Stomach (tissue), 9 donors: Measurements from ENCODE around the gene CNGA1. TPM values are rescaled to one million over a fixed set of nuclear protein-coding genes. Genes with fewer than 3 reads are reported as not detected.
"Not testable (repeated sequence)": the region's sequence is repeated elsewhere in the genome, so short reads cannot be mapped to it uniquely, and the experiment has no call there.

ENCODE experiments used
- DNase-seq, 2 donors: peaks; one replicate each; pipeline versions ENCODE4 v3.0.0 to v3.0.0-alpha.2; 2013 to 2019
- H3K27ac ChIP-seq, 5 donors: fragments of 200-600 bp in 4 of 5; sonication (generic) in 4 of 5; one replicate each; pipeline ENCODE4 v1.5.1; 2013 to 2019; ENCODE audit warnings: mild to moderate bottlenecking in 1 of 5, moderate library complexity in 1 of 5
- H3K27me3 ChIP-seq, 3 donors: fragments of 200-600 bp; sonication (generic); one replicate each; pipeline ENCODE4 v1.5.1; 2017 to 2019; ENCODE audit warnings: mixed run types in 1 of 3
- H3K36me3 ChIP-seq, 4 donors: fragments of 200-600 bp; sonication (generic); 1 replicate in 3 of 4; 2 replicates in 1 of 4; pipeline ENCODE4 v1.5.1; 2016 to 2019
- H3K4me1 ChIP-seq, 4 donors: fragments of 200-600 bp; sonication (generic); one replicate each; pipeline ENCODE4 v1.5.1; 2016 to 2019
- H3K4me3 ChIP-seq, 4 donors: fragments of 200-600 bp; sonication (generic) in 3 of 4; one replicate each; pipeline ENCODE4 v1.5.1; 2016 to 2019; ENCODE audit warnings: mild to moderate bottlenecking in 1 of 4
- H3K9me3 ChIP-seq, 4 donors: fragments of 200-600 bp; sonication (generic); one replicate each; pipeline ENCODE4 v1.5.1; 2016 to 2019
- EP300 ChIP-seq: sonication (generic); formaldehyde crosslinking; IDR thresholded peaks from one replicate; pipeline ENCODE4 v1.6.1; 2017; ENCODE audit warnings: antibody characterized with exemption
- POLR2A ChIP-seq, 4 donors: fragments of 450-650 bp; IDR thresholded peaks; one replicate each; pipeline ENCODE4 v1.6.1; 2016; ENCODE audit warnings: antibody characterized with exemption in 4 of 4, control low read depth in 2 of 4, mild to moderate bottlenecking in 1 of 4, moderate library complexity in 1 of 4
- POLR2AphosphoS5 ChIP-seq, 3 donors: sonication (generic); formaldehyde crosslinking; IDR thresholded peaks; one replicate each; pipeline ENCODE4 v1.6.1; 2016; ENCODE audit warnings: antibody characterized with exemption in 3 of 3
- WGBS, 5 donors: extraction: QIAGEN DNeasy Blood & Tissue Kit in 3 of 5; methylation state at CpG; one replicate each; pipeline versions ENCODE4 v1.1.5 to v1.1.7; 2013 to 2018; 5-methylcytosine and 5-hydroxymethylcytosine counted together
- intact Hi-C: fragments of 100-400 bp; cut with DNase I; formaldehyde crosslinking; loops from one replicate; pipeline ENCODE4 v1.15.1; 2023; ENCODE audit warnings: low total_unique reads
- polyA plus RNA-seq, 3 donors: library from polyadenylated mRNA; stranded (reverse); fragments of 200-250 nt; gene quantifications; one replicate each; pipeline ENCODE4 v1.2.3, GENCODE V29; 2013
- total RNA-seq, 5 donors: library from RNA; depleted of rRNA; stranded (reverse); fragments of >200 nt; gene quantifications; one replicate each; pipeline versions ENCODE4 v1.1.0 to v1.2.3, GENCODE V29; 2014 to 2016
- TF ChIP-seq, protein P1 (sequence below), 7 experiments: fragments of 450-650 bp in 4 of 7; fragments of 200-600 bp in 3 of 7; sonication (generic) in 3 of 7; IDR thresholded peaks; one replicate each; pipeline ENCODE4 v1.5.1; 2016 to 2019; ENCODE audit warnings: antibody characterized with exemption in 7 of 7, control low read depth in 2 of 7, mild to moderate bottlenecking in 1 of 7
- donor health status: healthy with polysubstance abuse.
- donor health status: Bipolar disorder and iron deficiency.
- donor health status: healthy.

Gene CNGA1
- total and polyA plus RNA-seq, 8 donors: 0.56 to 23.8 (median 3.6) TPM; not detected in 2

GRCh38 chr4:48005781-48006180 is 10.7 kb downstream of the CNGA1 start:
- no peak for DNase-seq
- no peaks in the 10 kb centered on the region for H3K4me1 ChIP-seq
- no peaks in the 10 kb centered on the region for H3K27me3 ChIP-seq
- 97 to 99% (median 98%) methylated on average over 2 of the region's 2 CpGs for WGBS, 5 donors
- TF ChIP-seq POLR2A (IDR thresholded peaks at IDR 0.05) (no peak), POLR2AphosphoS5 (IDR thresholded peaks at IDR 0.05) (no peak), EP300 (no peak)
- TF ChIP-seq, protein P1, sequence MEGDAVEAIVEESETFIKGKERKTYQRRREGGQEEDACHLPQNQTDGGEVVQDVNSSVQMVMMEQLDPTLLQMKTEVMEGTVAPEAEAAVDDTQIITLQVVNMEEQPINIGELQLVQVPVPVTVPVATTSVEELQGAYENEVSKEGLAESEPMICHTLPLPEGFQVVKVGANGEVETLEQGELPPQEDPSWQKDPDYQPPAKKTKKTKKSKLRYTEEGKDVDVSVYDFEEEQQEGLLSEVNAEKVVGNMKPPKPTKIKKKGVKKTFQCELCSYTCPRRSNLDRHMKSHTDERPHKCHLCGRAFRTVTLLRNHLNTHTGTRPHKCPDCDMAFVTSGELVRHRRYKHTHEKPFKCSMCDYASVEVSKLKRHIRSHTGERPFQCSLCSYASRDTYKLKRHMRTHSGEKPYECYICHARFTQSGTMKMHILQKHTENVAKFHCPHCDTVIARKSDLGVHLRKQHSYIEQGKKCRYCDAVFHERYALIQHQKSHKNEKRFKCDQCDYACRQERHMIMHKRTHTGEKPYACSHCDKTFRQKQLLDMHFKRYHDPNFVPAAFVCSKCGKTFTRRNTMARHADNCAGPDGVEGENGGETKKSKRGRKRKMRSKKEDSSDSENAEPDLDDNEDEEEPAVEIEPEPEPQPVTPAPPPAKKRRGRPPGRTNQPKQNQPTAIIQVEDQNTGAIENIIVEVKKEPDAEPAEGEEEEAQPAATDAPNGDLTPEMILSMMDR (IDR thresholded peaks at IDR 0.05): no peak
- no peak overlapping the region for H3K4me3 ChIP-seq
- H3K36me3 ChIP-seq: no peaks in the 10 kb centered on the region
- no peak overlapping the region for H3K27ac ChIP-seq
- H3K9me3 ChIP-seq: peaks cover 0 to 21% (median 8%) of the 10 kb centered on the region in 4 donors
- intact Hi-C loops: loop anchor here (10.0 kb wide), 1 partner anchor 79 kb away; no protein-coding TSS in a partner anchor

DNA sequence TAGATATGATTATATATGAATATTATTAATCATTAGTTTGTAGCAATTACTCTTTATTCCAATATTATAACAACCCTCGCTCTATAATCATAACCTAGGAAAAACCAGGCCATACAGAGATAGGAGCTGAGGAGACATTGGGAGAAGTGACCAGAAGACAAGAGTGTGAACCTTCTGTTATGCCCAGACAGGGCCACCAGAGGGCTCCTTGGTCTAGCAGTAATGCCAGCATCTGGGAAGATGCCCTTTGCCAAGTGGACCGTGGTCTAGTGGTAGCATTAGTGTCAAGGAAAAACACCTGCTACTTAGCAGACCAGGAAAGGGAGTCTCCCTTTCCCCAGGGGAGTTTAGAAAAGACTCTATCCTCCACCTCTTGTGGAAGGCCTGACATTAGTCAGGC is 12.9 kb downstream of the CNGA1 start:
- H3K27me3 ChIP-seq, H3K4me1 ChIP-seq, H3K4me3 ChIP-seq, H3K27ac ChIP-seq, H3K36me3 ChIP-seq: not testable (repeated sequence)
- intact Hi-C loops: loop anchor here (10.0 kb wide), 1 partner anchor 81 kb away; no protein-coding TSS in a partner anchor
- peaks cover 0 to 25% (median 17%) of the 10 kb centered on the region in 4 donors for H3K9me3 ChIP-seq
- peak; percentile 7 to 57 for DNase-seq
- WGBS, 5 donors: 67 to 75% (median 73%) methylated on average over 2 of the region's 2 CpGs
- TF ChIP-seq, protein P1 (IDR thresholded peaks at IDR 0.05): peak in 4 of 7 experiments; percentile 31 to 49 (median 48)

DNA sequence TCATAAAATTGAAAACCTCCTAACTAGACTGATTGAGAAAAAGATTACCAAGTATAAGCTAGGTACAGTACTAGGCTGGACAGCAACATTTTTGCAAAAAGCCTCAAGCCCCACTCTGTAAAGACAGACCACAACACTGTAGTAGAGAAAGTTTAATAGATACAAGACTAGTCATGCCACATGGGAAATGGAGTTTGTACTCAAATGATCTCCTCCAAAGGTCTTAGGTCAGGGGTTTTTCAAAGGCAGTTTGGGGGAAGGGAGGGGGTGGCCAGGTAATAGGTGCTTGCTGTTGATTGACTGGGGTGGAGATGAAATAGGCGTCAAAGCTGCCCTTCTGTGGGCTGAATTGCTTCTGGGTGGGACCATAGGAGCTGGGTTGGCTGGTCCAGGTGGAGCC is 14.2 kb downstream of the CNGA1 start:
- intact Hi-C loops: loop anchor here (10.0 kb wide), 1 partner anchor 83 kb away; no protein-coding TSS in a partner anchor
- TF ChIP-seq, protein P1 (IDR thresholded peaks at IDR 0.05): no peak
- no peak for TF ChIP-seq EP300
- TF ChIP-seq POLR2AphosphoS5 (IDR thresholded peaks at IDR 0.05): no peak
- TF ChIP-seq POLR2A (IDR thresholded peaks at IDR 0.05): no peak
- WGBS, 5 donors: 75 to 95% (median 86%) methylated on average over 1 of the region's 1 CpG
- no peaks in the 10 kb centered on the region for H3K36me3 ChIP-seq
- no peak for DNase-seq
- peaks cover 0 to 23% (median 15%) of the 10 kb centered on the region in 4 donors for H3K9me3 ChIP-seq
- no peaks in the 10 kb centered on the region for H3K27me3 ChIP-seq
- H3K27ac ChIP-seq: no peak overlapping the region
- H3K4me3 ChIP-seq: no peak overlapping the region
- H3K4me1 ChIP-seq: no peaks in the 10 kb centered on the region

- 88 to 97% (median 92%) methylated on average over 1 of the region's 1 CpG for WGBS, 5 donors
- H3K27me3 ChIP-seq: no peaks in the 10 kb centered on the region
- intact Hi-C loops: no loop called here
Observed at GRCh38 chr4:47996021-47996420, 20.5 kb downstream of the CNGA1 start.

GRCh38 chr4:47992475-47992874 is 24.0 kb downstream of the CNGA1 start:
- intact Hi-C loops, DNase-seq: not testable (repeated sequence)
- 92 to 100% (median 97%) methylated on average over 1 of the region's 1 CpG for WGBS, 5 donors

More at GRCh38 chr4:47996021-47996420, 20.5 kb downstream of the CNGA1 start:
- H3K4me3 ChIP-seq: no peak overlapping the region
- DNase-seq: no peak
- H3K36me3 ChIP-seq: no peaks in the 10 kb centered on the region
- TF ChIP-seq POLR2AphosphoS5 (IDR thresholded peaks at IDR 0.05) (no peak), EP300 (no peak), POLR2A (IDR thresholded peaks at IDR 0.05) (no peak)
- TF ChIP-seq, protein P1 (IDR thresholded peaks at IDR 0.05): no peak
- peaks cover 3 to 25% (median 16%) of the 10 kb centered on the region in 4 donors for H3K9me3 ChIP-seq
- no peaks in the 10 kb centered on the region for H3K4me1 ChIP-seq
- no peak overlapping the region for H3K27ac ChIP-seq

More at GRCh38 chr4:47992475-47992874, 24.0 kb downstream of the CNGA1 start:
- H3K4me1 ChIP-seq, H3K27me3 ChIP-seq, H3K27ac ChIP-seq, H3K4me3 ChIP-seq, H3K36me3 ChIP-seq: not testable (repeated sequence)
- H3K9me3 ChIP-seq: peaks cover 3 to 28% (median 24%) of the 10 kb centered on the region in 4 donors
